Measurements from ENCODE around the gene MPRIP.
"Not testable (repeated sequence)": the region's sequence is repeated elsewhere in the genome, so short reads cannot be mapped to it uniquely, and the experiment has no call there.

The MPRIP gene

GRCh38 chr17:17168401-17168800, 126.1 kb downstream of the MPRIP start:
- no peak for DNase-seq (ENCODE audit: low spot score)

- no peak for DNase-seq (ENCODE audit: low spot score)
Measured at GRCh38 chr17:17169396-17169795, 127.1 kb downstream of the MPRIP start.

- no peak for DNase-seq (ENCODE audit: low spot score)
Measured at GRCh38 chr17:17170346-17170985, 128.2 kb downstream of the MPRIP start.

GRCh38 chr17:17171186-17171585, 128.9 kb downstream of the MPRIP start:
- no peak for DNase-seq (ENCODE audit: low spot score)

GRCh38 chr17:17172001-17172939, 130.0 kb downstream of the MPRIP start:
- no peak for DNase-seq (ENCODE audit: low spot score)

- DNase-seq (ENCODE audit: low spot score) = no peak
Measured at GRCh38 chr17:17172990-17173389, 130.7 kb downstream of the MPRIP start.

- DNase-seq (ENCODE audit: low spot score) = no peak
Measured at GRCh38 chr17:17173921-17174320, 131.7 kb downstream of the MPRIP start.

- DNase-seq (ENCODE audit: low spot score) = no peak
Measured at GRCh38 chr17:17175340-17175739, 133.1 kb downstream of the MPRIP start.

- DNase-seq (ENCODE audit: low spot score) = no peak
Measured at GRCh38 chr17:17175917-17176316, 133.7 kb downstream of the MPRIP start.

GRCh38 chr17:17176341-17176740, 134.1 kb downstream of the MPRIP start:
- no peak for DNase-seq (ENCODE audit: low spot score)

- DNase-seq (ENCODE audit: low spot score) = no peak
Measured at GRCh38 chr17:17177176-17177575, 134.9 kb downstream of the MPRIP start.

GRCh38 chr17:17179371-17179827, 137.1 kb downstream of the MPRIP start:
- no peak for DNase-seq (ENCODE audit: low spot score)

- DNase-seq (ENCODE audit: low spot score) = no peak
Measured at GRCh38 chr17:17180141-17180603, 137.9 kb downstream of the MPRIP start.

- no peak for DNase-seq (ENCODE audit: low spot score)
Measured at GRCh38 chr17:17180741-17181525, 138.7 kb downstream of the MPRIP start.

GRCh38 chr17:17181666-17182597, 139.7 kb downstream of the MPRIP start:
- DNase-seq (ENCODE audit: low spot score) = no peak

- no peak for DNase-seq (ENCODE audit: low spot score)
Measured at GRCh38 chr17:17182598-17183136, 140.4 kb downstream of the MPRIP start.

GRCh38 chr17:17183744-17184143, 141.5 kb downstream of the MPRIP start:
- DNase-seq (ENCODE audit: low spot score) = no peak

- not testable (repeated sequence) for DNase-seq (ENCODE audit: low spot score)
Measured at GRCh38 chr17:17184985-17185757, 142.9 kb downstream of the MPRIP start.

GRCh38 chr17:17186051-17186450, 143.8 kb downstream of the MPRIP start:
- no peak for DNase-seq (ENCODE audit: low spot score)
